T-helper 9 cell (primary cell): Measurements from ENCODE around the gene FCGR3B.
A peak's percentile ranks its signal among the peaks of the same experiment; 100 is the strongest.
"Not testable (repeated sequence)": the region's sequence is repeated elsewhere in the genome, so short reads cannot be mapped to it uniquely, and the experiment has no call there.

Experiments
- DNase-seq: peaks from one replicate; pipeline ENCODE4 v3.0.0-alpha.2; 2020

FCGR3B gene

GRCh38 chr1:161638251-161638993 lies 7.4 kb upstream of the FCGR3B start:
- not testable (repeated sequence) for DNase-seq

GRCh38 chr1:161636976-161637375 lies 6.0 kb upstream of the FCGR3B start:
- DNase-seq, result not testable (repeated sequence)

- not testable (repeated sequence) for DNase-seq
Measured at GRCh38 chr1:161636189-161636782, 5.3 kb upstream of the FCGR3B start.

GRCh38 chr1:161634993-161635392 lies 4.0 kb upstream of the FCGR3B start:
- DNase-seq, result not testable (repeated sequence)

GRCh38 chr1:161630128-161630742 lies 741 bp downstream of the FCGR3B start:
- DNase-seq, result not testable (repeated sequence)

- not testable (repeated sequence) for DNase-seq
Measured at GRCh38 chr1:161626445-161627146, 4.4 kb downstream of the FCGR3B start.

GRCh38 chr1:161624605-161625004 lies 6.4 kb downstream of the FCGR3B start:
- not testable (repeated sequence) for DNase-seq

- DNase-seq, result not testable (repeated sequence)
Measured at GRCh38 chr1:161623401-161624051, 7.5 kb downstream of the FCGR3B start.

GRCh38 chr1:161622054-161622453 lies 8.9 kb downstream of the FCGR3B start:
- DNase-seq, result not testable (repeated sequence)

GRCh38 chr1:161621181-161622000 lies 9.6 kb downstream of the FCGR3B start:
- DNase-seq, result peak; percentile 75

GRCh38 chr1:161620399-161620798 lies 10.6 kb downstream of the FCGR3B start:
- not testable (repeated sequence) for DNase-seq

- not testable (repeated sequence) for DNase-seq
Measured at GRCh38 chr1:161618517-161618916, 12.5 kb downstream of the FCGR3B start.

- DNase-seq, result not testable (repeated sequence)
Measured at GRCh38 chr1:161616417-161616816, 14.6 kb downstream of the FCGR3B start.

- not testable (repeated sequence) for DNase-seq
Measured at GRCh38 chr1:161613142-161613514, 17.8 kb downstream of the FCGR3B start.

- peak; percentile 93 for DNase-seq
Measured at GRCh38 chr1:161612322-161613141, 18.4 kb downstream of the FCGR3B start.

- not testable (repeated sequence) for DNase-seq
Measured at GRCh38 chr1:161611866-161612321, 19.1 kb downstream of the FCGR3B start.

- DNase-seq, result not testable (repeated sequence)
Measured at GRCh38 chr1:161610198-161610597, 20.8 kb downstream of the FCGR3B start.

GRCh38 chr1:161606541-161607336 lies 24.2 kb downstream of the FCGR3B start:
- DNase-seq, result not testable (repeated sequence)

- DNase-seq, result not testable (repeated sequence)
Measured at GRCh38 chr1:161605762-161606540, 25.0 kb downstream of the FCGR3B start.
